Left renal cortex interstitium (tissue), 4 donors: ENCODE data around the gene F5. TPM values are rescaled to one million over a fixed set of nuclear protein-coding genes. Genes with fewer than 3 reads are reported as not detected.

ENCODE experiments used
- DNase-seq, 4 donors: peaks; one replicate each; pipeline ENCODE4 v3.0.0-alpha.2; 2013; ENCODE audit warnings: low read depth in 4 of 4, low spot score in 2 of 4, missing footprints in 1 of 4
- polyA plus RNA-seq, 4 donors: library from polyadenylated mRNA; unstranded; fragments of 120-200 nt; gene quantifications; one replicate each; pipeline ENCODE4 v1.2.1, GENCODE V29; 2013; ENCODE audit not compliant: insufficient read length in 4 of 4

Gene F5
- polyA plus RNA-seq, 4 donors, result 1.9 to 3.9 (median 2.3) TPM

DNA sequence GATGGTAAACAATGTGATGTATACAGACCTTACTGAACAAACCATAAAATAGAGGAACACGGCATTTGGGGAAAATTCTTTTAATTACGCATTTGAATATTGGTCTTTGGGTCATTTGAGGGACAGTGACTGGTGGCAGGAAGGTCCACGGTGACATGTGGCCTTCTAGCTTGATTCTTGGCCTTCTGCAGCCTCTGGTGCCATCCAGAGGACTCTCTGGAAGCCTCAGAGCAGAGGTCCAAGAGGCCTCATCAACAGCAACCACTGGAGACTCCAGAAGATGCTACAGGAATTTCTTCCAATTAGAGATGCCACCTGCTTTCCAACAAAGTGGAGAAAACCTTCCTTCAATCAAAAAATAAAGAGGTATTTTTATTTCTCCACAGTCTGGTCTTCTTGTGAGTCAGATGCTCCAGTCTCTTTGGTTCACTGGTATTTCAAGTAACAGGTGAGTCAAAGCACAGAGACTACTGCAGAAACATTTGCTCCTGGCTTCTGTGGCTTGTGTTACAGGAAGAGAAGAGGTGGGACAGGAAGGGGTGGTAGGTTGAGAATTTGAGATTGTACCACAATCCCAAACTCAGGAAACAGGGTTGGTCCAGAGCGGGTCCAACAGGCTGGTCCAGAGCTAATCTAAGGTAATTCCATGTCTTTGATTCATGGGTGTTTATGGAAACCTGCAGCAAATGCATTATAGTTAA, 2.7 kb upstream of the F5 start:
- DNase-seq, result no peak

- no peak for DNase-seq
Measured at GRCh38 chr1:169588112-169588511, 1.8 kb upstream of the F5 start.

DNA sequence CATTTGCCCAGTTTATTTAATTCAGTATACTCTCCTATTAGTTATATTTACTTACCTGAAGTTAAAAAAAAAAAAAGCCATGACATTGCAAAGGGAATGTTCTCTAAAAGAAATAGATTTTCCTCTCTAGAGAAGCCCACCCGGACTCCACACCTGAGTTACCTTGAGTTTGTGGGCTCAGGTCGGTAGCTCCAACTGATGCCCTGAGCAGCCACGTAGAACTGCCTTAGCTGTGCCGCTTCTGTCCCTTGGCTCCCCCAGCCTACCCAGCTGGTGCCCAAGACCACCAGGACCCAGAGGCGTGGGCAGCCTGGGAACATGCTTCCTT, 250 bp downstream of the F5 start:
- DNase-seq, result no peak

DNA sequence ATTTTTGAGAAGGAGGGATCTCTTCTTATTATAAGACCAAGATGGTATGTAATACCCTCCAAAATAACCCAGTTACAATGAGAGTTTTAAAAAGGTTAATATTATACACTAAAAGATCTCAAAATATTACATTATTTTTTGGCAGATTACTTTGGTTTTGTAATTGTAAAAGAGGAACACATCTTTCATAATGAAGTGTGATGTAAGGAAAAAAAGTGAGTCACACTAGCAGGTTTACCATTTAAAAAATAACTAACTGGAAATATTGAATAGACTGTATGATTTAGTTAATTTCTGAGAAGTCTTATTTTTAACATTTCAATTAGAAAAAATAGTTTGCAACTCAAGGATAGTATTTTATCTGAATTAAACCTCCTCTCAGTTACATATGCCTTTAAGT, 1.1 kb downstream of the F5 start:
- DNase-seq, result no peak

DNA sequence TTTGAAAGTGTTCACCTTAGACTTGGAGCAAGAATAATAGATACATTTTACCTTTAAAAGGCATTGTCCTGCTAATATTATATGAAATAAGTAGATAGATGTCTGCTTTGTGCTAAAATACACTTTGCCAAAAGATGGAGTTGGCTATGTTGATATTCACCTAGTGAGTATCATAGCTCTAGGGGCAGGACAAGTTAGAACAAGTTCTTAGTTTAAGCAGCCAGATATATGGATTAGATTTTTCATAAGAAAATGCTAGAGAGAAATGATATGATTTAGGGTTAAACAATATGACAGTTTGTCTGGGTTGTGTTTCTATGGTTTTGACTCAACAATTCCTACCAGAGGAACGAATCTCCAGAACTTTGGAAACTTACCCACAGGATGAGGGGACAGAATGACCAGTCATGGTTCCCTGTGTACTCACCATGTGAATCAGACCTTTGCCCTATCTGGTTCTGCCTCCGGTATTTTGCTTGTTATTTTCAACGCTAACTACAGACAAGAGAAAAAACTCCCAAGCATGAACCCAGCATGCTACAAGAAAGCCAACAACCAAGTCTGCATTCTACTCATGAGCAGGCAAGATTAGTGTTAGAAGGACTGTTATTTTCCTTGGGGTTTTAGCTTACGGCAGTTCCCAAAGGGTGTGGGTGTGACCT, 1.7 kb downstream of the F5 start:
- no peak for DNase-seq

GRCh38 chr1:169577981-169578738, 8.1 kb downstream of the F5 start:
- no peak for DNase-seq

DNA sequence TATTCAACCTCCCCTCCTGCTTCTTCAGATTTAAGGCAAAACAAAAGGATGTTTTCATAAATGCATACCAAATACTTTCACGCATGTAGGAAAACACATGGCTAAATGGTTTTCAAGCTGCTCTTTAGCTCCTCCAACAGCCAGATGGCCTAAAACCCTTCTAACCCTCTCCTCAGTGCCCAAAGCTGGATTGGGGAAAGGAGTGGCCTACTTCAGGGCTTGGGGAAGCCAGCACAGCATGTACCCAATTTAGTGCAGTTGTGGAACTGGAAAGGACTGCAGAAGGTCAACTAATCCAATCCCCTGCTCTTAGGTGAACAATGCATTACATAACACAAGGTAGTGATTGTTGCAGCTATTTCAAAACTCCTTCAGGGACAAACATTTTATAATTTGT, 9.3 kb downstream of the F5 start:
- no peak for DNase-seq

GRCh38 chr1:169576241-169576934, 9.9 kb downstream of the F5 start:
- no peak for DNase-seq

GRCh38 chr1:169574336-169574735, 11.9 kb downstream of the F5 start:
- no peak for DNase-seq

- no peak for DNase-seq
Measured at GRCh38 chr1:169572187-169572586, 14.1 kb downstream of the F5 start.

- no peak for DNase-seq
Measured at GRCh38 chr1:169571450-169571849, 14.8 kb downstream of the F5 start.

- DNase-seq, result no peak
Measured at GRCh38 chr1:169570172-169570574, 16.1 kb downstream of the F5 start.

DNA sequence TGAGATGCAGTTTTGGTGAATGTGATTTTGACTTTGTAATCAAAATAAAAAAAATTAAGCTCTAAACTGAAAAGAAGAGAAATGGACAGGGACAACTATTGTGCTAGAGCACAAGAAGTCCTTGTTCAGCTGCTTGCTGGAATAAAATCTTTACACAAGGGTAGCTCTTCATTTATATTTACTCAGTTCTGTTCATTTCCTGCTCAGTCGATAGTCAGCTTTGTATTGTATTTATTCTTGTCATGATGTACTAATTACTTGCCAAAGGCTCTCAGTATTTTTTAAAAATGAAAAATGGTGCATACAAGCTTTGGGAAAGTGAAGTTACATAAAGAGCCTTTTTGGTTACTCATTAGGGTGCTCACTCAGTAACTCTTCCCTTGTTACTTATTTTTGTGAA, 17.8 kb downstream of the F5 start:
- DNase-seq, result no peak

DNA sequence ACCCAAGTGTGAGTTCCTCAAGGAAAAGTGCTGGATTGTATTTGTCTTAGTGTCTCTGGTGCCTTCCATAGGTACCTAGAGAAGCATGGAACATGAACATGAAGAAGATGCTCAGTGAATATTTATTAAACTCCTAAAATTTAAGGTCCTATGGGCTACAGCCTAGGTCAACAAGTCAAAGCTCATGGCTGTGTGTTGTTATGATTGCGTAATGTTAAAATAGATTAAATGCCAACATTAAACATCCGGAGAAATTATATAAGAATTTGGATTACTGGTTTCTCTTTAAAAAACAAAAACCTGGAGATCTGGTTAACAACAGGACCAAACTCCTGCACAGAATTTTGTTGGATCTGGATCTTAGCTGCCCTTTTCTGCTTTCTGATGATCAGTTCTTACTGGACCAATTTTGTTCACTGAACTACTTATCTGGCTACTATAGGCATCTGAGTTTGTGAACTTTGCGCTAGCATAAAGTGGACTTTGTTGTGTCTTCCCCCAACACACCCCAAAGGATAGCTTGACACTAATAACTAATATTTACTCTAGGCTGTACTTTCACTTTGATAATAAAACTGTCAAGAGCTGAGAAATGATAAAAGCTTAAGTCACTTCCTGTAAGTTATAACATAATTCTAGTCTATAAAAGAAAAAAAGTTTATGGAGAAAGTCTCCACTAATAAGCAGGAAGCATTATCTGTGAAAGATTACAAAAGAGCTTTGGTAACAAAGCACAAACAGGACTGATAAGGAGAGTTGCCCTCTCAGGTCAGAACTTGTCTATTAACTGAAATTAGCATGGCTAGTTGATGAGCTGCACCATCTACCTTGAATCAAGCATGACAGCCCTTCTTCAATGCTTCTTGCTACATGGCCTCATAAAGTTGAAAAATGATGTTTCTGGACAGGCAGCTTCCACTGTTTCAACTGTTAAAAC, 20.7 kb downstream of the F5 start:
- DNase-seq, result peak in 1 of 4 donors; percentile 13

- DNase-seq, result no peak
Measured at GRCh38 chr1:169563650-169564049, 22.6 kb downstream of the F5 start.

GRCh38 chr1:169563019-169563615, 23.2 kb downstream of the F5 start:
- no peak for DNase-seq

DNA sequence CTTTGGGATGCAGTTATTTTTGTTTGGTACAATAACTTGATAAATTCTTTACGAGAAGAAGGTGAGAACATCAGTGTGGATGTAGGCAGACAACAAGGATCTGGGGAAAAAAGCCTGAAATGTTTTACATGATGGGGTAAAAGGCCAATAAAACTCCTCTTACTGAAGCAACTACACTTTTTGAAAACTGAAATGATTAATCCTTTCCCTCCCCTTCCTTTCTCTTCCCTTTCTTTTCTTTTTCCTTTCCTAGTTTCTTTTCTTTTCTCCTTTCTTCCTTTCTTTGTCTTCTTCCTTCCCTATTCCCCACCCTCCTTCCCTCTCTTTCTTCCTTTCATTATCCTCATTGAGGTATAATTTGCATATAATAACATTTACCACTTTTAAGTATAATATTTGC, 24.6 kb downstream of the F5 start:
- DNase-seq, result no peak

DNA sequence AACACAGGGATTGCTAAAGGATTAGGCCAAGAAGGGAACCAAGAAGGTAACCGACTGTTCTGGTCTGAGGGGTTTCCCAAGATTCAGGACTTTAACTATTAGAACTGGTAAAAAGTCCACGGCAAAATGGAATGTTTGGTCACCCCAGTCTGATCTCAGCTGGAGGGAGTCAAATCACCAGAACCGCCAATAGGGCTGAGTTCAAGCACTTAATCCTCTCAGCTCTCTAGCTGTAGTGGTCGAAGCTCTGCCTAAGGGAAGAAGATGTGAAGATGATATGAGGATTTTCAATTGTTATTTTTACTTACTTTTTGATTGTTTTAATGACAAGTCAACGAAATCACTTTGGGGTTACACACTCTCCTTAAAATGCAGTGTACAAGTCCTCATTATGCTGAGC, 29.1 kb downstream of the F5 start:
- no peak for DNase-seq

DNA sequence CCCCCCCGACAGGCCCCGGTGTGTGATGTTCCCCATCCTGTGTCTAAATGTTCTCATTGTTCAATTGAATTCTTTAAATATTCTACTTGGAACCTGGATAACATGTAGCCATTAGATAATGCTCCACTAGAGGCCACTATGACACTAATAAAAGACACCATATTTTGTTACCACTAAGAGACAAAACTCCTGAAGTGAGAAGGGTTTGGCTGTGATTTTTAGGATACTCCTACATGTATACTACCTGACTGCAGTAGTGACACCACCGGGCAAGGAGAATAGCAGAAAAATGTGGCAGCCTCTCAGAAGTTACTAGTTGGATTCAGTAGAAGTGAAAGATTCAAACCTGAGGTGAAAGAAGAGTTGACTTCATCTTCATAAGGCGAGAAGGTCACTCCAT, 36.0 kb downstream of the F5 start:
- peak in 1 of 4 donors; percentile 23 for DNase-seq

DNA sequence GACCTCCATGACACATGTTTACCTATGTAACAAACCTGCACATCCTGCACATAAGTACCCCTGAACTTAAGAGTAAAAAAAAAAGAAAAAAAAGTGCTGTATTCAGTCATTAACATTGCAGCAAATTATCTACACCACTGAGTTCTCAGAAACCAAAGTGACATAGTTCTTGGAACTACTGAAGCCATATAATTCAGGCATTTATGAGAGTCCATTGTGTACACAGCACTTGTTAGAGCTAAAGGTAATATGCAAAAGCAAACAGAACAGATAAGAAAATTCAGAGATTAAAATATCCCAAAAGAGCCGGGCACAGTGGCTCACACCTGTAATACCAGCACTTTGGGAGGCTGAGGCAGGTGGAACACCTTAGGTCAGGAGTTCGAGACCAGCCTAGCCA, 38.0 kb downstream of the F5 start:
- no peak for DNase-seq
